Measurements from ENCODE around the gene ITGB4. TPM values are rescaled to one million over a fixed set of nuclear protein-coding genes. Genes with fewer than 3 reads are reported as not detected.

Gene ITGB4
- polyA plus RNA-seq, 1 of the 3 experiments (the other 2 are of a cell fraction) = 7.0 TPM

- WGBS (ENCODE audit: low lambda C conversion rate) = 91% methylated on average over 15 of the region's 17 CpGs
- no peaks in the 10 kb centered on the region for H3K36me3 ChIP-seq (replicated peaks in 1 of 2; ENCODE audit: control insufficient read depth in 1 of 2, insufficient read depth in 2 of 2, low read length in 1 of 2)
- no peaks in the 10 kb centered on the region; a peak in 1 of 4 replicates for H3K4me1 ChIP-seq (ENCODE audit: control insufficient read depth in 1 of 2, insufficient read depth in 2 of 2, low read depth in 1 of 2, low read length in 1 of 2)
- no peak overlapping the region for H3K4me2 ChIP-seq
- DNase-seq = no peak
- H3F3A ChIP-seq (replicated peaks; ENCODE audit: insufficient read depth) = no peaks in the 10 kb centered on the region
- H3K9ac ChIP-seq = no peak overlapping the region
- H3K9me3 ChIP-seq = no peaks in the 10 kb centered on the region
- no peak overlapping the region for H3K4me3 ChIP-seq (ENCODE audit: low read depth in 2 of 2, low read length in 1 of 2)
- H3K27me3 ChIP-seq (ENCODE audit: insufficient read depth) = no peaks in the 10 kb centered on the region
- H3K79me2 ChIP-seq (ENCODE audit: insufficient read depth) = no peaks in the 10 kb centered on the region
- CTCF ChIA-PET = interaction anchor here (3.5 to 31.4 kb wide), 4 partner anchors 6 to 107 kb away, joined by 16 to 1370 read pairs (median 358); partner anchors contain the start of gene SMIM5
- no peak for TF ChIP-seq CHD2 (IDR thresholded peaks at IDR 0.05; ENCODE audit: low read length, partially characterized antibody)
- no peak for TF ChIP-seq USF1 (IDR thresholded peaks at IDR 0.05; ENCODE audit: borderline replicate concordance, low read depth)
- TF ChIP-seq MEF2A (IDR thresholded peaks at IDR 0.05; ENCODE audit: borderline replicate concordance, low read depth) = no peak
- no peak for TF ChIP-seq SIN3A (IDR thresholded peaks at IDR 0.05; ENCODE audit: borderline replicate concordance, low read depth, low read length)
- TF ChIP-seq FOSL2 (IDR thresholded peaks at IDR 0.05; ENCODE audit: borderline replicate concordance, low read depth) = no peak
- TF ChIP-seq TCF12 (IDR thresholded peaks at IDR 0.05) = no peak
- TF ChIP-seq, protein P1, sequence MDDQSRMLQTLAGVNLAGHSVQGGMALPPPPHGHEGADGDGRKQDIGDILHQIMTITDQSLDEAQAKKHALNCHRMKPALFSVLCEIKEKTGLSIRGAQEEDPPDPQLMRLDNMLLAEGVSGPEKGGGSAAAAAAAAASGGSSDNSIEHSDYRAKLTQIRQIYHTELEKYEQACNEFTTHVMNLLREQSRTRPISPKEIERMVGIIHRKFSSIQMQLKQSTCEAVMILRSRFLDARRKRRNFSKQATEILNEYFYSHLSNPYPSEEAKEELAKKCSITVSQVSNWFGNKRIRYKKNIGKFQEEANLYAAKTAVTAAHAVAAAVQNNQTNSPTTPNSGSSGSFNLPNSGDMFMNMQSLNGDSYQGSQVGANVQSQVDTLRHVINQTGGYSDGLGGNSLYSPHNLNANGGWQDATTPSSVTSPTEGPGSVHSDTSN (IDR thresholded peaks at IDR 0.05) = no peak
- TF ChIP-seq JUND (IDR thresholded peaks at IDR 0.05) = no peak
- TF ChIP-seq EP300 (IDR thresholded peaks at IDR 0.05; ENCODE audit: borderline replicate concordance in 1 of 2, low read depth in 1 of 2, low read length in 1 of 2) = no peak
- TF ChIP-seq ELF1 (IDR thresholded peaks at IDR 0.05) = no peak
- no peak overlapping the region for H3K27ac ChIP-seq (ENCODE audit: low read depth in 2 of 2, low read length in 1 of 2)
- no peak overlapping the region for H2AFZ ChIP-seq (ENCODE audit: low read depth)
- POLR2A ChIA-PET = no interaction called here
- no peaks in the 10 kb centered on the region for H3K9me2 ChIP-seq
- H4K20me1 ChIP-seq (ENCODE audit: insufficient read depth) = no peaks in the 10 kb centered on the region
Measured at GRCh38 chr17:75740215-75740614, 19.0 kb downstream of the ITGB4 start.

- H4K20me1 ChIP-seq (ENCODE audit: insufficient read depth) = no peaks in the 10 kb centered on the region
- no peaks in the 10 kb centered on the region; a peak in 1 of 4 replicates for H3K4me1 ChIP-seq (ENCODE audit: control insufficient read depth in 1 of 2, insufficient read depth in 2 of 2, low read depth in 1 of 2, low read length in 1 of 2)
- no peaks in the 10 kb centered on the region for H3F3A ChIP-seq (replicated peaks; ENCODE audit: insufficient read depth)
- ChIA-PET POLR2A (no interaction called here), CTCF (interaction anchor here (3.5 to 31.4 kb wide), 5 partner anchors 6 to 108 kb away, joined by 16 to 1370 read pairs (median 419); partner anchors contain the start of genes ITGB4 and SMIM5)
- no peaks in the 10 kb centered on the region for H3K9me3 ChIP-seq
- H3K9me2 ChIP-seq = no peaks in the 10 kb centered on the region
- H3K4me2 ChIP-seq = no peak overlapping the region
- WGBS (ENCODE audit: low lambda C conversion rate) = 84% methylated on average over 14 of the region's 17 CpGs
- H3K79me2 ChIP-seq (ENCODE audit: insufficient read depth) = no peaks in the 10 kb centered on the region
- no peak overlapping the region for H3K27ac ChIP-seq (ENCODE audit: low read depth in 2 of 2, low read length in 1 of 2)
- no peaks in the 10 kb centered on the region for H3K27me3 ChIP-seq (ENCODE audit: insufficient read depth)
- TF ChIP-seq RXRA (IDR thresholded peaks at IDR 0.05; ENCODE audit: borderline replicate concordance, low read depth) (no peak), CHD2 (IDR thresholded peaks at IDR 0.05; ENCODE audit: low read length, partially characterized antibody) (no peak), NRF1 (IDR thresholded peaks at IDR 0.05; ENCODE audit: low read depth, low read length) (no peak), GATA2 (CRISPR knock-in tag; IDR thresholded peaks at IDR 0.05) (no peak), POLR2AphosphoS5 (IDR thresholded peaks at IDR 0.05; ENCODE audit: low read depth, low read length) (no peak), RFX5 (IDR thresholded peaks at IDR 0.05; ENCODE audit: low read length) (no peak), JUND (IDR thresholded peaks at IDR 0.05) (no peak), RAD21 (IDR thresholded peaks at IDR 0.05; ENCODE audit: low read length) (no peak)
- TF ChIP-seq, protein P1 (IDR thresholded peaks at IDR 0.05) = no peak
- TF ChIP-seq, protein P2, sequence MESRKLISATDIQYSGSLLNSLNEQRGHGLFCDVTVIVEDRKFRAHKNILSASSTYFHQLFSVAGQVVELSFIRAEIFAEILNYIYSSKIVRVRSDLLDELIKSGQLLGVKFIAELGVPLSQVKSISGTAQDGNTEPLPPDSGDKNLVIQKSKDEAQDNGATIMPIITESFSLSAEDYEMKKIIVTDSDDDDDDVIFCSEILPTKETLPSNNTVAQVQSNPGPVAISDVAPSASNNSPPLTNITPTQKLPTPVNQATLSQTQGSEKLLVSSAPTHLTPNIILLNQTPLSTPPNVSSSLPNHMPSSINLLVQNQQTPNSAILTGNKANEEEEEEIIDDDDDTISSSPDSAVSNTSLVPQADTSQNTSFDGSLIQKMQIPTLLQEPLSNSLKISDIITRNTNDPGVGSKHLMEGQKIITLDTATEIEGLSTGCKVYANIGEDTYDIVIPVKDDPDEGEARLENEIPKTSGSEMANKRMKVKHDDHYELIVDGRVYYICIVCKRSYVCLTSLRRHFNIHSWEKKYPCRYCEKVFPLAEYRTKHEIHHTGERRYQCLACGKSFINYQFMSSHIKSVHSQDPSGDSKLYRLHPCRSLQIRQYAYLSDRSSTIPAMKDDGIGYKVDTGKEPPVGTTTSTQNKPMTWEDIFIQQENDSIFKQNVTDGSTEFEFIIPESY (IDR thresholded peaks at IDR 0.05; ENCODE audit: borderline replicate concordance, low read depth) = no peak
- TF ChIP-seq, protein P3, sequence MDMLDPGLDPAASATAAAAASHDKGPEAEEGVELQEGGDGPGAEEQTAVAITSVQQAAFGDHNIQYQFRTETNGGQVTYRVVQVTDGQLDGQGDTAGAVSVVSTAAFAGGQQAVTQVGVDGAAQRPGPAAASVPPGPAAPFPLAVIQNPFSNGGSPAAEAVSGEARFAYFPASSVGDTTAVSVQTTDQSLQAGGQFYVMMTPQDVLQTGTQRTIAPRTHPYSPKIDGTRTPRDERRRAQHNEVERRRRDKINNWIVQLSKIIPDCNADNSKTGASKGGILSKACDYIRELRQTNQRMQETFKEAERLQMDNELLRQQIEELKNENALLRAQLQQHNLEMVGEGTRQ (IDR thresholded peaks at IDR 0.05; ENCODE audit: borderline replicate concordance, low read depth, low read length) = no peak
- no peak overlapping the region for H3K4me3 ChIP-seq (ENCODE audit: low read depth in 2 of 2, low read length in 1 of 2)
- no peak overlapping the region for H2AFZ ChIP-seq (ENCODE audit: low read depth)
- H3K36me3 ChIP-seq (replicated peaks in 1 of 2; ENCODE audit: control insufficient read depth in 1 of 2, insufficient read depth in 2 of 2, low read length in 1 of 2) = no peaks in the 10 kb centered on the region
- no peak overlapping the region for H3K9ac ChIP-seq
- no peak for DNase-seq
Measured at GRCh38 chr17:75740631-75741077, 19.4 kb downstream of the ITGB4 start.

Data from SK-N-SH (cell line).